Measurements from ENCODE around the gene GADD45A. TPM values are rescaled to one million over a fixed set of nuclear protein-coding genes. Genes with fewer than 3 reads are reported as not detected.
"Not testable (repeated sequence)": the region's sequence is repeated elsewhere in the genome, so short reads cannot be mapped to it uniquely, and the experiment has no call there.

GADD45A gene
- total and polyA plus RNA-seq, 3 donors from 2014 or later: 14.9 to 47.0 (median 29.8) TPM

- Histone ChIP-seq H3K9me3 (no peaks in the 10 kb centered on the region), H3K4me1 (no peaks in the 10 kb centered on the region), H3K4me3 (no peak overlapping the region), H3K27me3 (no peaks in the 10 kb centered on the region), H3K36me3 (ENCODE audit: low read depth, missing control alignments) (no peaks in the 10 kb centered on the region), H3K27ac (no peak overlapping the region)
- TF ChIP-seq POLR2A (IDR thresholded peaks at IDR 0.05): no peak
- no peak for TF ChIP-seq CTCF (IDR thresholded peaks at IDR 0.05)
- intact Hi-C loops (cut with DNase I; ENCODE audit: low total_unique reads): no loop called here
- WGBS, 2 donors: 77 to 79% methylated on average over 6 of the region's 6 CpGs
- DNase-seq: no peak
Observed at GRCh38 chr1:67662884-67663283, 22.1 kb upstream of the GADD45A start.

- intact Hi-C loops (cut with DNase I; ENCODE audit: low total_unique reads): no loop called here
- whole genome bisulfite sequencing, 2 donors: 52 to 70% methylated on average over 1 of the region's 1 CpG
Observed at GRCh38 chr1:67664048-67664447, 21.0 kb upstream of the GADD45A start.

GRCh38 chr1:67665307-67665706 is 19.7 kb upstream of the GADD45A start:
- H3K27me3 ChIP-seq; H3K4me3 ChIP-seq; H3K9me3 ChIP-seq; intact Hi-C loops (cut with DNase I; ENCODE audit: low total_unique reads); H3K27ac ChIP-seq; H3K4me1 ChIP-seq; DNase-seq; H3K36me3 ChIP-seq (ENCODE audit: low read depth, missing control alignments): not testable (repeated sequence)

More at GRCh38 chr1:67664048-67664447, 21.0 kb upstream of the GADD45A start:
- Histone ChIP-seq H3K36me3 (ENCODE audit: low read depth, missing control alignments) (no peaks in the 10 kb centered on the region), H3K4me3 (no peak overlapping the region), H3K4me1 (no peaks in the 10 kb centered on the region), H3K27me3 (no peaks in the 10 kb centered on the region), H3K9me3 (no peaks in the 10 kb centered on the region), H3K27ac (no peak overlapping the region)
- DNase-seq: no peak
- TF ChIP-seq CTCF (IDR thresholded peaks at IDR 0.05): no peak
- no peak for TF ChIP-seq POLR2A (IDR thresholded peaks at IDR 0.05)

- Histone ChIP-seq H3K36me3 (ENCODE audit: low read depth, missing control alignments) (no peaks in the 10 kb centered on the region), H3K27ac (no peak overlapping the region), H3K9me3 (no peaks in the 10 kb centered on the region), H3K4me3 (no peak overlapping the region), H3K4me1 (no peaks in the 10 kb centered on the region), H3K27me3 (no peaks in the 10 kb centered on the region)
- TF ChIP-seq POLR2A (IDR thresholded peaks at IDR 0.05) (no peak), CTCF (IDR thresholded peaks at IDR 0.05) (no peak)
- intact Hi-C loops (cut with DNase I; ENCODE audit: low total_unique reads): no loop called here
- no peak for DNase-seq
- 88 to 96% methylated on average over 5 of the region's 5 CpGs for WGBS, 2 donors
Observed at GRCh38 chr1:67666636-67667035, 18.4 kb upstream of the GADD45A start.

- 61 to 70% methylated on average over 1 of the region's 1 CpG for WGBS, 2 donors
- Histone ChIP-seq H3K27ac (no peak overlapping the region), H3K36me3 (ENCODE audit: low read depth, missing control alignments) (no peaks in the 10 kb centered on the region), H3K4me1 (no peaks in the 10 kb centered on the region), H3K27me3 (no peaks in the 10 kb centered on the region), H3K9me3 (no peaks in the 10 kb centered on the region), H3K4me3 (no peak overlapping the region)
- intact Hi-C loops (cut with DNase I; ENCODE audit: low total_unique reads): no loop called here
- TF ChIP-seq CTCF (IDR thresholded peaks at IDR 0.05): no peak
- TF ChIP-seq POLR2A (IDR thresholded peaks at IDR 0.05): no peak
- no peak for DNase-seq
Observed at GRCh38 chr1:67668660-67669059, 16.3 kb upstream of the GADD45A start.

All from testis (tissue), 3 donors.